Hypothalamus (tissue), 51 donors: ENCODE results near the gene KRTAP5-9.
"Not testable (repeated sequence)": the region's sequence is repeated elsewhere in the genome, so short reads cannot be mapped to it uniquely, and the experiment has no call there.

Experiments used
- DNase-seq, 51 donors: peaks; one replicate each; lab custom pipeline; 2025; lab: John Stamatoyannopoulos, UW

KRTAP5-9 gene

DNA sequence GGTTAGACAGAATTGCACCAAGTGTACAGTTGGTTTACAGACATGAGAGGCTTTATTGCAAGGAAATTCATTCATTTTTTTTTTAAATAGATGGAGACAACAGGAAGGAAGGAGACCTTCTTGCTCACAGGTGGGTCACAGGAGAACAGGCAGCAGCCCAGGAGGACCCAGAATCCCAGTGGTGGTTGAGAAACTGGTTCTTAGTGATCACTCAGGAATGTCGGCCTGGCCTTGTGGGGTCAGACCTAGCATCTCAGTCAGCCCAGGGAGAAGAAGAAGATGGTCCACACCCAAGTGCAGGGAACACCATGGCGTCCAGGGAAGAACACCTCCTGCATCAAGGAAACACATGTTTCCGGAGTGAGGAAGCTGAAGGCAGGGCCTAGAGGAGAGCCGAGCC lies 33.6 kb downstream of the KRTAP5-9 start:
- no peak for DNase-seq

DNA sequence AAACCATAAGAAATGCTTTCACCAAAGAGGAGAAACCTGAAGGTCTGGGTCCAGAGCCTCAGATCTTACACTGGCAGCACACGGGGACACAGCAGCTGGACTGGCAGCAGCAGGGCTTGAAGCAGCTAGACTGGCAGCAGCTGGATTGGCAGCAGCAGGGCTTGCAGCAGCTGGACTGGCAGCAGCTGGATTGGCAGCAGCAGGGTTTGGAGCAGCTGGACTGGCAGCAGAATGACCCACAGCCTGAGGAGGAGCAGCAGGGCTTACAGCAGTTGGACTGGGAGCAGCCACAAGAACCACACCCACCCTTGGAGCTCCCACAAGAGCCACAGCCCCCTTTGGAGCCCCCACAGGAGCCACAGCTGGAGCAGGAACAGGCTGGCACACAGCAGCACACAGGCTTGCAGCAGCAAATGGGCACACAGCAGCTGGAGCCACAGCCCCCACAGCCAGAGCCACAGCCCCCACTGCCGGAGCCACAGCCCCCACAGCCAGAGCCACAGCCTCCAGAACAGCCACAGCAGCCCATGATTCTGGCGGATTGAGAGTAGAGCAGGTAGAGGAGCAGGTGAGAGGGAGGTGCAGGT lies 34.2 kb downstream of the KRTAP5-9 start, which contains the start of gene KRTAP5-11:
Gene KRTAP5-11, minus strand, starts transcription at position 567 of the 587 bp plus-strand sequence. Its CDS starts 38 bp downstream, at position 529.
- no peak for DNase-seq

- DNase-seq = not testable (repeated sequence)
These were observed 34.7 kb downstream of the KRTAP5-9 start for GRCh38 chr11:71582969-71583368.

DNA sequence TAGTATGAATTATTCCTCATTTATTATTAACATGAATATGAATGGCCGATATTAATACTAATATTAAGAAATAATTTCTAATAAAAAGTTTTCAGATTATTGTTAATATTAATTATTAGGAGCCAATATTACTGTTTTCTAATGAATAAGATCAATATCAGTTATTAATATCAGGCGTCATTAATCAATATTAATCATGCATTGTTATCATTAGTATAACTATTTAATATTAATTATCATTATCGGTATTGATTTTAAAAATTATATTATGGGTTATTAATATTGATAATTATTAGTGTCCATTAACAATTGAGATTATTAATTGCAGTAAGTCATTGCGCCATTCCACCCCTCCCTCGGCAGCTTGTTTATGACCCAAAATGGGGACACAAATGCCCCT lies 37.5 kb downstream of the KRTAP5-9 start:
- DNase-seq = not testable (repeated sequence)

DNA sequence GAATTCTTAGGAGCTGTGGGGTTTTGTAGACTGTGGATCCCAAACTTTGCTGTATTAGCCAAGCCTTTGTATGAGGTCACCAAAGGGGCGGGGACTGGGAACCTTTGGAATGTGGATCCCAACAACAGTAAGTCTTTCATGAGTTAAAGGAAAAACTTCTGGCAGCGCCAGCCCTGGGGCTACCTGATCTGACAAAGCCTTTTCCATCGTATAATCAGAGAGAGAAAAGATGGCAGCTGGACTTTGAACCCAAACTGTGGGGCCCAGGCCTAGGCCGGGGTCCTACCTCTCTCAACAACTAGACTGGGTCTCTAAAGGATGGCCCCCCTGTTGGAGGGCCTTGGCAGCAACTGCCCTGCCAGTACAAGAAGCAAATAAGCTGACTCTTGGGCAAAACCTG lies 40.1 kb downstream of the KRTAP5-9 start:
- not testable (repeated sequence) for DNase-seq

- not testable (repeated sequence) for DNase-seq
These were observed 40.8 kb downstream of the KRTAP5-9 start for GRCh38 chr11:71588822-71589545.

DNA sequence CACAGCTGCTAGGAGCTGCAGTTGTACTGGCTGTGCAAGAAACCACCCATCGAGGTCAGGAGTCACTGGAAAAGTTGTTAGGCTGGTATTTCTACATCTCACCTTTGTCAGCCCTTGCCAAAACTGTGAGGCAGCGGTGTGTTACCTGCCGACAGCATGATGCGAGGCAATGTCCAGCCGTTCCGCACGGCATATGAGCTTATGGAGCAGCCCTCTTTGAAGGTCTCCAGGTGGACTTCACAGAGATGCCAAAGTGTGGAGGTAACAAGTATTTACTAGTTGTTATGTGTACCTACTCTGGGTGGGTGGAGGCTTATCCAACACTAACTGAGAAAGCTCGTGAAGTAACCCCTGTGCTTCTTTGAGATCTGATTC lies 41.3 kb downstream of the KRTAP5-9 start:
- DNase-seq = not testable (repeated sequence)
